GM12878 (cell line): ENCODE data around the gene RNF38. TPM values are rescaled to one million over a fixed set of nuclear protein-coding genes. Genes with fewer than 3 reads are reported as not detected.

Source experiments
- CBX3 ChIP-seq: fragments of 200-600 bp; sonication (generic); IDR thresholded peaks from 2 replicates; pipeline ENCODE4 v1.6.1; 2016; ENCODE audit warnings: low read depth, borderline replicate concordance
- CBX5 ChIP-seq: sonication (generic); IDR thresholded peaks from 2 replicates; pipeline ENCODE4 v1.6.1; 2016; ENCODE audit warnings: low read depth, moderate library complexity, mild to moderate bottlenecking, inconsistent platforms
- CHD2 ChIP-seq: IDR thresholded peaks from 2 replicates; pipeline ENCODE4 v1.6.1; 2011; ENCODE audit warnings: low read depth, low read length, improper control_type of control experiment, borderline replicate concordance
- CUX1 ChIP-seq: IDR thresholded peaks from 2 replicates; pipeline ENCODE4 v1.6.1; 2012; ENCODE audit warnings: improper control_type of control experiment, low read depth, low read length; ENCODE audit not compliant: insufficient replicate concordance
- ETV6 ChIP-seq, 2 experiments: fragments of 450-650 bp in 1 of 2; IDR thresholded peaks in 1 of 2; conservative IDR thresholded peaks in 1 of 2; 2 replicates each; pipeline ENCODE4 v1.6.1; 2014; ENCODE audit warnings: antibody characterized with exemption in 1 of 2, borderline replicate concordance in 1 of 2, low read depth in 1 of 2, mild to moderate bottlenecking in 1 of 2, moderate library complexity in 1 of 2
- KAT2A ChIP-seq: conservative IDR thresholded peaks from 2 replicates; pipeline ENCODE4 v1.6.1; 2011; ENCODE audit warnings: low read depth, low read length; ENCODE audit not compliant: control insufficient read depth
- LARP7 ChIP-seq: fragments of 450-650 bp; IDR thresholded peaks from 2 replicates; pipeline ENCODE4 v1.6.1; 2017; ENCODE audit warnings: mild to moderate bottlenecking
- MAX ChIP-seq: IDR thresholded peaks from 2 replicates; pipeline ENCODE4 v1.6.1; 2012; ENCODE audit warnings: low read depth, low read length, improper control_type of control experiment
- NFYA ChIP-seq: IDR thresholded peaks from 2 replicates; pipeline ENCODE4 v1.6.1; 2011; ENCODE audit warnings: low read depth, mild to moderate bottlenecking, low read length, improper control_type of control experiment, borderline replicate concordance
- NR2C2 ChIP-seq: IDR thresholded peaks from 2 replicates; pipeline ENCODE4 v1.6.1; 2011; ENCODE audit warnings: borderline replicate concordance, low read depth; ENCODE audit not compliant: control insufficient read depth, insufficient read length
- NRF1 ChIP-seq: conservative IDR thresholded peaks from 2 replicates; pipeline ENCODE4 v1.6.1; 2011; ENCODE audit warnings: mild to moderate bottlenecking, low read depth, low read length, improper control_type of control experiment
- PAX5 ChIP-seq: IDR thresholded peaks from 2 replicates; pipeline ENCODE4 v1.6.1; 2011; ENCODE audit warnings: low read depth, low read length, borderline replicate concordance
- PAX8 ChIP-seq: fragments of 450-650 bp; IDR thresholded peaks from 2 replicates; pipeline ENCODE4 v1.6.1; 2017; ENCODE audit warnings: mild to moderate bottlenecking, moderate library complexity
- SREBF2 ChIP-seq: IDR thresholded peaks from 2 replicates; pipeline ENCODE4 v1.6.1; 2012; ENCODE audit warnings: mild to moderate bottlenecking, low read length
- TCF12 ChIP-seq: IDR thresholded peaks from 2 replicates; pipeline ENCODE4 v1.6.1; 2011; ENCODE audit warnings: low read depth, mild to moderate bottlenecking, low read length
- TCF3 ChIP-seq: IDR thresholded peaks from 2 replicates; pipeline ENCODE4 v1.6.1; 2012; ENCODE audit warnings: low read depth, mild to moderate bottlenecking, low read length, borderline replicate concordance; ENCODE audit not compliant: insufficient read depth
- ZNF207 ChIP-seq: fragments of 450-650 bp; IDR thresholded peaks from 2 replicates; pipeline ENCODE4 v1.6.1; 2014; ENCODE audit warnings: antibody characterized with exemption, mild to moderate bottlenecking, borderline replicate concordance
- ZNF622 ChIP-seq: fragments of 450-650 bp; IDR thresholded peaks from 2 replicates; pipeline ENCODE4 v1.6.1; 2017; ENCODE audit warnings: mild to moderate bottlenecking, inconsistent platforms
- ZNF687 ChIP-seq: fragments of 450-650 bp; IDR thresholded peaks from 2 replicates; pipeline ENCODE4 v1.6.1; 2017; ENCODE audit warnings: mild to moderate bottlenecking, moderate library complexity
- ZZZ3 ChIP-seq: IDR thresholded peaks from 2 replicates; pipeline ENCODE4 v1.6.1; 2011; ENCODE audit warnings: low read depth; ENCODE audit not compliant: control insufficient read depth, insufficient read length
- polyA plus RNA-seq, 11 experiments: library from polyadenylated mRNA; depleted of rRNA in 4 of 11; unstranded in 6 of 11; stranded (reverse) in 5 of 11; fragments of >200 nt; fragmentation: Nextera tagmentation in 4 of 11; fragmentation: Illumina TruSeq in 1 of 11; extraction: Ambion mirVana in 4 of 11; extraction: Trizol in 1 of 11; gene quantifications; 1 replicate in 1 of 11; 2 replicates in 10 of 11; pipeline versions ENCODE4 v1.2.1 to v1.2.3, GENCODE V29; 2011 to 2016; ENCODE audit warnings: inconsistent platforms in 2 of 11, missing spikeins in 2 of 11, low read depth in 1 of 11
- total RNA-seq, 4 experiments: library from RNA; depleted of rRNA in 3 of 4; stranded (reverse); fragments of >200 nt in 3 of 4; fragmentation: Illumina TruSeq in 1 of 4; extraction: Trizol in 1 of 4; gene quantifications; 2 replicates each; pipeline versions ENCODE4 v1.2.1 to v1.2.3, GENCODE V29; 2013 to 2021

RNF38 gene
- total and polyA plus RNA-seq, 10 of the 15 experiments (the other 5 are each of a cell fraction or from before 2014, with no cell fraction given), result 5.1 to 34.7 (median 12.7) TPM

- no peak for TF ChIP-seq CUX1
- no peak for TF ChIP-seq ZNF207
- TF ChIP-seq ZNF622, result no peak
- TF ChIP-seq CBX5, result no peak
- TF ChIP-seq LARP7, result peak; percentile 98
- TF ChIP-seq NRF1, result peak; percentile 50; the same call in 1 of the 2 replicates
- no peak for TF ChIP-seq PAX8
- no peak for TF ChIP-seq NFYA
- TF ChIP-seq CBX3, result no peak
- no peak for TF ChIP-seq ETV6 (conservative IDR thresholded peaks at IDR 0.05 in 1 of 2, IDR thresholded peaks at IDR 0.05 in 1 of 2; ENCODE audit: borderline replicate concordance in 1 of 2, low read depth in 1 of 2)
- peak; percentile 42; the same call in 1 of the 2 replicates for TF ChIP-seq TCF12
- no peak for TF ChIP-seq NR2C2
- no peak for TF ChIP-seq ZZZ3
- TF ChIP-seq MAX, result peak; percentile 41; the same call in 1 of the 2 replicates
- TF ChIP-seq CHD2, result no peak
- no peak for TF ChIP-seq TCF3
- no peak for TF ChIP-seq SREBF2
- peak; percentile 46; the same call in 1 of the 2 replicates for TF ChIP-seq ZNF687
- no peak for TF ChIP-seq KAT2A
- TF ChIP-seq PAX5, result 0 out of 2 replicates have a peak, but pooled peaks have one; percentile 30
Observed at GRCh38 chr9:36400332-36401163, 479 bp upstream of the RNF38 start (continued).
